ENCODE data around the gene ITGA2. TPM values are rescaled to one million over a fixed set of nuclear protein-coding genes. Genes with fewer than 3 reads are reported as not detected.

Gene ITGA2
- total RNA-seq, 2 experiments from 2014 or later, result 0.74 to 0.86 TPM

DNA sequence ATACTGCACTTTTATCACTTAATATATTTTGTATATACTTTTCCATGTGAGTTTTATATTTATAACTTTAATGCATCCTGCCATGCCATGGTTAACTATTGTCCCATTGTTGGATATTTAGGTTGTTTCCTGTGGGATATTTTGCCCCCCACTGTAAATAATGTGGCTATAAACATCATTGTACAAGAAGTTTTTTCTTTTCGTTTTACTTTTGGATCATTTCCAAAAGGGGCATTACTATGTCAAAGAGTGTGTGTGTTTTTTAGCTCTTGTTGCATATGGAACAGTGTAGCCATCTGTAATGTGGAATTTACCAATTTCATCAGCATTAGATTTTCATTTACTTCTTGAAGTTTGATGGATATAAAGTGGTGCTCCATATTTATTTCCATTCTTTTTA is 13.3 kb downstream of the ITGA2 start:
- H3K9me3 Mint-ChIP-seq, result no peaks in the 10 kb centered on the region

DNA sequence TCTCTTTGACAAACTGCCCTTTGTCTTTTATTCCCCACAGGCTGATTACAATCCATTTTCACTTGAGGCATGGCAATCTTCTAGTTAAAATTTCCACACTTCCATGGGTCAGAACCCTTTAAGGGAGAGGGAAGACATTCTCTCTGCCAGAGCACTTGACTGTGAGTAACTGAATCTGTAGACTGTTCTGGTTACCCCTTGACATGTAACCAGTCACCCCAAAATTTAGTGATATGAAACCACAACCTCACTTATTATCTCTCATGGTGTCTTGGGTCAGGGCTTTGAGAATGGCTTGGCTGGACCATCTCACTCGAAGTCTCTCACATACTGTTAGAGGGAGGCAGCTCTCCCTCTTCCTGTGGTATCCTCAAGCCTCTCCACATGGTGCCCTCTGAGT is 14.0 kb downstream of the ITGA2 start:
- CTCF ChIA-PET, result interaction anchor here (1.3 kb wide), 1 partner anchor 106 kb away, joined by 4 read pairs; the partner anchor contains the start of gene MOCS2
- H3K36me3 Mint-ChIP-seq (ENCODE audit: low read depth), result no peaks in the 10 kb centered on the region

More for the DNA sequence above, 13.3 kb downstream of the ITGA2 start:
- H3K27ac Mint-ChIP-seq, result no peak overlapping the region
- no peak overlapping the region for H3K4me3 Mint-ChIP-seq
- ChIA-PET CTCF (interaction anchor here (1.3 kb wide), 1 partner anchor 107 kb away, joined by 4 read pairs; the partner anchor contains the start of gene MOCS2), POLR2A (no interaction called here)
- peaks cover 3% of the 10 kb centered on the region for H3K27me3 Mint-ChIP-seq
- TF ChIP-seq, protein P1, sequence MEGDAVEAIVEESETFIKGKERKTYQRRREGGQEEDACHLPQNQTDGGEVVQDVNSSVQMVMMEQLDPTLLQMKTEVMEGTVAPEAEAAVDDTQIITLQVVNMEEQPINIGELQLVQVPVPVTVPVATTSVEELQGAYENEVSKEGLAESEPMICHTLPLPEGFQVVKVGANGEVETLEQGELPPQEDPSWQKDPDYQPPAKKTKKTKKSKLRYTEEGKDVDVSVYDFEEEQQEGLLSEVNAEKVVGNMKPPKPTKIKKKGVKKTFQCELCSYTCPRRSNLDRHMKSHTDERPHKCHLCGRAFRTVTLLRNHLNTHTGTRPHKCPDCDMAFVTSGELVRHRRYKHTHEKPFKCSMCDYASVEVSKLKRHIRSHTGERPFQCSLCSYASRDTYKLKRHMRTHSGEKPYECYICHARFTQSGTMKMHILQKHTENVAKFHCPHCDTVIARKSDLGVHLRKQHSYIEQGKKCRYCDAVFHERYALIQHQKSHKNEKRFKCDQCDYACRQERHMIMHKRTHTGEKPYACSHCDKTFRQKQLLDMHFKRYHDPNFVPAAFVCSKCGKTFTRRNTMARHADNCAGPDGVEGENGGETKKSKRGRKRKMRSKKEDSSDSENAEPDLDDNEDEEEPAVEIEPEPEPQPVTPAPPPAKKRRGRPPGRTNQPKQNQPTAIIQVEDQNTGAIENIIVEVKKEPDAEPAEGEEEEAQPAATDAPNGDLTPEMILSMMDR (IDR thresholded peaks at IDR 0.05), result no peak
- H3K36me3 Mint-ChIP-seq (ENCODE audit: low read depth), result no peaks in the 10 kb centered on the region
- no peak for ATAC-seq
- no peak for DNase-seq
- peaks cover 36% of the 10 kb centered on the region for H3K4me1 Mint-ChIP-seq (ENCODE audit: low read depth)
- intact Hi-C loops (cut with micrococcal nuclease), result no loop called here

DNA sequence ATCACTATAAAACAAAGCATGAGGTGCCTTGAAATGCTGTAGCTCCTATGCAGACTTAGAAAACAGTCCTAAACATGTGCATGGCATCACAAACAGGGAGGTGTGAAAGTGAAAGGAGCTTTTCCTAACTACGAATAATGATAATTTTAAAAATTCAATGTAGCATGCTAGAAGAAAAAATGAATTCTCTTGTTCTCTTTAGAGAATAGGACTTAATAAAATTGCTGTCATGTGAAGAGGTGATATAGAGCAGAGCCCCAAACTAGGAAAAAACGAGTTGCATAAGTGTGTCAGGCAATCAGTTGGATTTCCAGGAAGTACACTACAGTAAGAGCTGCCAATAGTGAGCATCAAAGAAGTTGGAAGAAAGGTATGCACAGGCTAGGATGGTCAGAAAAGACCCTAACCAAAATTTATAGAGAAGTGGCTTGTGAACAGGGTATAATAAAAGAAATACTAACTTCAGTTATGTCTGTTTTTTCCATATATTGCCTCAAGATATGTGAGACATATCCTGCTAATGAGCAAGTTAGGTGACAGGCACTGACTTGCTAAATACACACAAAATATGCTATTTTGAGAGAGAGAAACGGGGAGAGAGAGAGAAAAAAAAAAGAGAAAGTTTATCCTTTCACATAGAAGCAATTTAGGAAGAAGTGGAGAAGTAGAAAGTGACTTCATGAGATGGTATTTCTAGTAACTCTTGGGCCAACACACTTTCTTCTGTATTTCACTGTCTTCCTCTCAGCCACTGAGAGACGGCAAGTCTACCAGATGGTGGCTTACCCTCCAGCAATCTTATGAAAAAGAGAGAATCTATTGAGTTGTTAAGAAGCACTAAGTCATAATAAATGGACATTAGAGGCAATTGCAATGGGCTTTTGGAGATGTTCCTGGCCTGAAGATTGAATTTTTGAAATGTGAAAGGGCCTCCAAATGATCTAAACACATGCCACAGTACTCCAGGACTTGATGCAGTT is 18.0 kb downstream of the ITGA2 start:
- ATAC-seq, result no peak
- Mint-ChIP-seq H3K27ac (no peak overlapping the region), H3K36me3 (ENCODE audit: low read depth) (no peaks in the 10 kb centered on the region), H3K9me3 (no peaks in the 10 kb centered on the region), H3K27me3 (peaks cover 2% of the 10 kb centered on the region), H3K4me1 (ENCODE audit: low read depth) (peaks cover 58% of the 10 kb centered on the region), H3K4me3 (no peak overlapping the region)
- TF ChIP-seq, protein P1 (IDR thresholded peaks at IDR 0.05), result no peak
- no peak for DNase-seq
- ChIA-PET POLR2A (interaction anchor here (0.6 to 1.3 kb wide), 3 partner anchors 17 to 968 kb away, joined by 3 read pairs; no protein-coding TSS in a partner anchor), CTCF (no interaction called here)
- intact Hi-C loops (cut with micrococcal nuclease), result no loop called here

More for the DNA sequence above, 14.0 kb downstream of the ITGA2 start:
- TF ChIP-seq, protein P1 (IDR thresholded peaks at IDR 0.05), result no peak
- ATAC-seq, result no peak
- Mint-ChIP-seq H3K4me3 (no peak overlapping the region), H3K27ac (no peak overlapping the region), H3K9me3 (no peaks in the 10 kb centered on the region), H3K4me1 (ENCODE audit: low read depth) (peaks cover 42% of the 10 kb centered on the region), H3K27me3 (peaks cover 2% of the 10 kb centered on the region)
- DNase-seq, result no peak
- POLR2A ChIA-PET, result no interaction called here
- intact Hi-C loops (cut with micrococcal nuclease), result no loop called here

DNA sequence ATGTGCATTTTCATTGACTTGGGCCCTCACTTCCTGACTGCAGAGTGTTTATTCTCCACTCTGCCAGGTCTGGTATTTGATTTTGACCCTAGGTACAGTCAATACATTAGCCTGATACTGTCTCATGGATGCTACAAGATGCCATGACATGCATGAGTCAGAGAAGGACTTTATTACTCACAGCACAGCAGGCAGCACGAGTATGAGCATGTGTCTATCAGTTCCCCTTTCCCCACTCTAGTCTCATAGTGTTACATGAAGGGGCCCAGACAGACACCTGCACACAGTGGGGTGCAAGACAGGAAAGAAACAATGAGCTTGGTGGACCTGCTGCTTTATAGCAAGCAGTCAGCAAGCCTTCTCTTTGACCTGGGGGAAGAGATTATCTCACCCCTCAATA is 19.6 kb downstream of the ITGA2 start:
- DNase-seq, result peak; percentile 69
- intact Hi-C loops (cut with micrococcal nuclease), result no loop called here
- H3K27me3 Mint-ChIP-seq, result peaks cover 9% of the 10 kb centered on the region
- H3K4me3 Mint-ChIP-seq, result no peak overlapping the region
- ATAC-seq, result peak; percentile 83
- H3K27ac Mint-ChIP-seq, result peak overlapping the region; percentile 65
- ChIA-PET POLR2A (interaction anchor here (0.9 to 1.1 kb wide), 3 partner anchors 12 to 27 kb away, joined by 3 read pairs; no protein-coding TSS in a partner anchor), CTCF (interaction anchor here (1.1 to 2.1 kb wide), 4 partner anchors 21 to 60 kb away, joined by 3 to 6 read pairs (median 4); no protein-coding TSS in a partner anchor)
- peaks cover 56% of the 10 kb centered on the region for H3K4me1 Mint-ChIP-seq (ENCODE audit: low read depth)
- TF ChIP-seq, protein P1 (IDR thresholded peaks at IDR 0.05), result no peak
- no peaks in the 10 kb centered on the region for H3K9me3 Mint-ChIP-seq
- H3K36me3 Mint-ChIP-seq (ENCODE audit: low read depth), result no peaks in the 10 kb centered on the region

All from activated CD8-positive, alpha-beta T cell treated with anti-CD3 and anti-CD28 coated beads for 36 hours (primary cell).